GM13977 (cell line): ENCODE results near the gene AFF3.

Experiments used
- DNase-seq: peaks from one replicate; pipeline ENCODE4 v3.0.0; 2012; ENCODE audit warnings: low spot score
- in situ Hi-C: fragments of 300-500 bp; cut with MboI; formaldehyde crosslinking; loops from one replicate; pipeline ENCODE4 v1.12.0; 2022; ENCODE audit warnings: low sequenced_read_pairs, low pct_unique_long_range_greater_than_20kb, mixed read lengths, inconsistent platforms; ENCODE audit not compliant: unreplicated experiment
- TF ChIP-seq, protein P1 (sequence below): IDR thresholded peaks from 2 replicates; pipeline ENCODE4 v1.5.1; 2012; ENCODE audit warnings: mild to moderate bottlenecking, control low read depth; ENCODE audit not compliant: insufficient read depth; ENCODE audit errors: extremely low read depth, missing control alignments

Gene AFF3

DNA sequence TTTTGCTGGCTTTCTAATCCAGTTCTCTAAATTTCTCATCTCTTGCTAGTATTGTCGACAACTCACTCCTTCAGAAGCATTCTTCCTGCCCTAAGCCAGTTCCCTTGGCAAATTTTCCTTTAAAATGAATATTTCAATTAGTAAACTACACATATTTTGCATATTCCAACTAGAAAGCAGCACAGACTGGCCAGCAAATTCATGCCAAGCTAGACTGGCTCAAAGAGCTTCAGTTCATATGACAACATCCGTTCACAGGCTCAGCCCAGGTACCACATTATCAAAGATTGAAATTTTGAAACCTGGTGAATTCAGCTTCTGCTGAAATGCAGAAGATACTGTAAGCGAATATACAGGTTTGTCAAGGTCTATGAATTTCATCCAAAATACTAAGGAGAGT, 64.5 kb downstream of the AFF3 start:
- DNase-seq, result no peak
- TF ChIP-seq, protein P1, sequence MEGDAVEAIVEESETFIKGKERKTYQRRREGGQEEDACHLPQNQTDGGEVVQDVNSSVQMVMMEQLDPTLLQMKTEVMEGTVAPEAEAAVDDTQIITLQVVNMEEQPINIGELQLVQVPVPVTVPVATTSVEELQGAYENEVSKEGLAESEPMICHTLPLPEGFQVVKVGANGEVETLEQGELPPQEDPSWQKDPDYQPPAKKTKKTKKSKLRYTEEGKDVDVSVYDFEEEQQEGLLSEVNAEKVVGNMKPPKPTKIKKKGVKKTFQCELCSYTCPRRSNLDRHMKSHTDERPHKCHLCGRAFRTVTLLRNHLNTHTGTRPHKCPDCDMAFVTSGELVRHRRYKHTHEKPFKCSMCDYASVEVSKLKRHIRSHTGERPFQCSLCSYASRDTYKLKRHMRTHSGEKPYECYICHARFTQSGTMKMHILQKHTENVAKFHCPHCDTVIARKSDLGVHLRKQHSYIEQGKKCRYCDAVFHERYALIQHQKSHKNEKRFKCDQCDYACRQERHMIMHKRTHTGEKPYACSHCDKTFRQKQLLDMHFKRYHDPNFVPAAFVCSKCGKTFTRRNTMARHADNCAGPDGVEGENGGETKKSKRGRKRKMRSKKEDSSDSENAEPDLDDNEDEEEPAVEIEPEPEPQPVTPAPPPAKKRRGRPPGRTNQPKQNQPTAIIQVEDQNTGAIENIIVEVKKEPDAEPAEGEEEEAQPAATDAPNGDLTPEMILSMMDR, result no peak
- in situ Hi-C loops, result no loop called here

DNA sequence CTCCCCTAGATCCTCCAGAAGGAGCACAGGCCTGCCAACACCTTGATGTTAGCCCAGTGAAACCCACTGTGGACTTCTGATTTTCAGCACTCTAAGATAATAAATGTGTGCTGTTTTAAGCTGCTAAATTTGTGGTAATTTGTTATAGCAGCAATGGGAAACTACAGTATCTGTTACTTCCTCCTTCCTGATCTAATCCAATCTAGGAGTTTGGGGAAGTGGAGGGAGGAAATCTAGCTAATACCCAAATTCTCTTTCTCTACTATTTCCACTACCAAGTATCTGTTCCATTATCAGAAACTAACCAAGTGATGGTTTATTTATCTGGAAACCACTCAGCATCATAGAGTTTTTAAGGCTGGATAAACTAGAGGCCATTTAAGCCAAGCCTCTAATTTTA, 64.9 kb downstream of the AFF3 start:
- DNase-seq, result no peak
- TF ChIP-seq, protein P1, result no peak
- in situ Hi-C loops, result no loop called here

DNA sequence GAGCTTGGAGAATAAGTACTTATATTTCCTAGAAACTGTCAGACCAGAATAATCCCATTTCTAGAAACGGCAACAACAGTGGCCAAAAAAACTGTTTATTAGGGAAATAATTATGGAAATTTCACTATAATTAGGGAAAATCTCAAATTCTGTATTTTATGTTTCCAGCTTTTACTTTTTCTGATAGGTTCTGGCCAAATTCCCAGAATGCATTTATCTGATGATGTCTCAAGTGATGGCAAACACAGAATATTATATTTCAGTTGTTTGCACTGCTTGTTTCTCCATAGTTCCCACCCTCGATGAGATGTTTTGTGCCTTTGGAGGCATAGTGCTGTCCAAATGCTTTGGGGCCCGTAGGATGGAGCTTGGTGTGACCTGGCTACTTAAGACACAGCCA, 66.9 kb downstream of the AFF3 start:
- in situ Hi-C loops, result no loop called here
- TF ChIP-seq, protein P1, result no peak
- DNase-seq, result no peak

DNA sequence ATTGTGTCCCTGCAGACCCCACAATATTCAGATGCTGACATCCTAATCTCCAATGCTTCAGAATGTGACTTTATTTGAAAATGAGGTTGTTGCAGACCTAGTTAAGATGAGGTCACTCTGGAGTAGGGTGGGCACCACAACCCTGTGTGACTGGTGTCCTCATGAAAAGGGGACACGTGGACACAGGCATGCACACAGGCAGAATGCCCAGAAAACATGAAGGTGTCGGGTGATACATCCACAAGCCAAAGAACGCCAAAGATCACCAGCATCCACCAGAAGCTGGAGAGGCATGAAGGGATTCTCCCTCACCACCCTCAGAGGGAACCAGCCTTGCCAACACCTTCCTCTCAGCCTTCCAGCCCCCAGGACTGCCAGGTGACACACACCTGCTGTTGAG, 69.3 kb downstream of the AFF3 start:
- in situ Hi-C loops, result no loop called here
- TF ChIP-seq, protein P1, result no peak

DNA sequence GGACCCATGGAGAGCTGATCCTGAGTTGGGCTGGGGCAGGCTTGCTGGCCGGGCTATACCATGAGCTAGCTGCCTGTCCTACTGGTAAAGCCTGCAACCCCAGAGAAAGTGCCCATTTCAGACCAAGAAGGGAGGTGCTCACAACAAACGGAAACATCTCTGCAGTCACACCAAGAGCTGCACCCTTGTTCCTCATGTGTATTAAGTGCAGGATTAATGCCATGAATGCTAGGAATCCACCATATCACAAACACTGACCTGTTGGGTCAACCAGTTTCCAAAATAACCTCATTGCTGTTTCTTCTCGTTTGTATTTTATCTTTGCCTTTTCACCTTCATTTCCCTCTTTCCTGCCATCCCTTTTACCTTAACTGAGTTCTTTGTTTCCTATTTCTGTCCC, 69.9 kb downstream of the AFF3 start:
- in situ Hi-C loops, result no loop called here
- DNase-seq, result no peak
- TF ChIP-seq, protein P1, result no peak

More for the DNA sequence above, 69.3 kb downstream of the AFF3 start:
- no peak for DNase-seq

DNA sequence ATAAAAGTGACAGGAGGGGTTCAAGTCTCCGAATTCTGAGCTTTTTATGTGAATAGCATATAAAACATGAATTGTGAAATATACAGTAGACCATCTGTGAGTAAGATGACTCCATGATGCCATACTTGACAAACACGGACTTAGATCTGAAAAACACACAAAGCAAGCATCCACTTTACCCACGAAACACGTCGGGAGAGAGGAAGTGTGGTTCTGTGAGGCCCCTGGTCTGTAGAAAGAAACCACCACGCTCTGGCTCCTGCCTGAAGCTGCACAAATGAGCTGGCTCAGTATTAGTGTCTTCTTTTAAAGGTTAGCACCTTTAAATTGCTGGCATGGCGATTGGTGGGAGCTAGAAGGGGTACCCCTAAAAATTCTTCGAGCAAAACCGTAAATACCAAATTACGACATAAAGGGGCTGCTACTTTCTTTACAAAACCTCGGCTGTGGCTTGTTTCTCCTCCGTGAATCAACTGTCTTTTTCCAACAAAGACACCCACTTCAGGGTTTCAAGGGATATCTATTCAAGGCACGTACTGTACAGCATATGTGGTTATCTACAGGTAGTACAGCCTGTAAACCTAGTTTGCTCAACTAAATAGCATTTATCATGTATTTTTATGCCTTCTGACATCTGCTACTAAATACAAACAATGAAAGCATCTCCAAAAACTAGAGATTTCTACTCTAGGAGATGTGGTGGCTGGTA, 70.9 kb downstream of the AFF3 start:
- TF ChIP-seq, protein P1, result no peak
- in situ Hi-C loops, result no loop called here
- no peak for DNase-seq
